HepG2 (cell line): ENCODE measurements around the gene LEPROT. TPM values are rescaled to one million over a fixed set of nuclear protein-coding genes. Genes with fewer than 3 reads are reported as not detected.
A peak's percentile ranks its signal among the peaks of the same experiment; 100 is the strongest.

ENCODE experiments used
- FOXA1 ChIP-seq, 2 experiments: fragments of 450-650 bp in 1 of 2; sonication (generic) in 1 of 2; formaldehyde crosslinking in 1 of 2; IDR thresholded peaks; 2 replicates each; pipeline versions ENCODE4 v1.4.0 to v1.6.1; 2016 to 2020; ENCODE audit warnings: missing genetic modification reagents in 1 of 2
- HOXA9 ChIP-seq: sonication (generic); formaldehyde crosslinking; IDR thresholded peaks from 2 replicates; pipeline ENCODE4 v1.8.1; 2022; ENCODE audit warnings: missing genetic modification reagents, mild to moderate bottlenecking, moderate library complexity, borderline replicate concordance
- IRF2 ChIP-seq: IDR thresholded peaks from 2 replicates; pipeline ENCODE4 v1.6.1; 2018; ENCODE audit warnings: missing genetic modification reagents, missing compliant biosample characterization
- KDM6A ChIP-seq: IDR thresholded peaks from 2 replicates; pipeline ENCODE4 v1.6.1; 2016; ENCODE audit warnings: low read depth
- KLF12 ChIP-seq: sonication (generic); formaldehyde crosslinking; IDR thresholded peaks from 2 replicates; pipeline ENCODE4 v1.4.0; 2020; ENCODE audit warnings: missing genetic modification reagents, borderline replicate concordance
- MAZ ChIP-seq, 2 experiments: sonication (generic) in 1 of 2; formaldehyde crosslinking in 1 of 2; IDR thresholded peaks; 2 replicates each; pipeline versions ENCODE4 v1.5.0 to v1.6.1; 2012 to 2020; ENCODE audit warnings: low read depth in 2 of 2, mild to moderate bottlenecking in 2 of 2, borderline replicate concordance in 1 of 2, improper control_type of control experiment in 1 of 2, low read length in 1 of 2, missing genetic modification reagents in 1 of 2, moderate library complexity in 1 of 2
- MED8 ChIP-seq: sonication (generic); formaldehyde crosslinking; IDR thresholded peaks from 2 replicates; pipeline ENCODE4 v1.8.1; 2023; ENCODE audit warnings: mild to moderate bottlenecking, missing genetic modification reagents; ENCODE audit not compliant: insufficient replicate concordance
- YY1 ChIP-seq: IDR thresholded peaks from 2 replicates; pipeline ENCODE4 v1.6.1; 2011; ENCODE audit warnings: low read length, low read depth, moderate library complexity, mild to moderate bottlenecking; ENCODE audit not compliant: insufficient read depth, insufficient replicate concordance
- ZBTB1 ChIP-seq: sonication (generic); formaldehyde crosslinking; IDR thresholded peaks from 2 replicates; pipeline ENCODE4 v1.4.0; 2020; ENCODE audit warnings: missing genetic modification reagents, borderline replicate concordance
- ZFP37 ChIP-seq: sonication (generic); formaldehyde crosslinking; IDR thresholded peaks from 2 replicates; pipeline ENCODE4 v1.4.0; 2020; ENCODE audit warnings: missing genetic modification reagents, borderline replicate concordance
- ZNF230 ChIP-seq: sonication (generic); formaldehyde crosslinking; IDR thresholded peaks from 2 replicates; pipeline ENCODE4 v1.4.0; 2020; ENCODE audit warnings: mild to moderate bottlenecking, missing genetic modification reagents
- ZNF33A ChIP-seq: sonication (generic); formaldehyde crosslinking; IDR thresholded peaks from 2 replicates; pipeline ENCODE4 v1.5.1; 2020; ENCODE audit warnings: missing genetic modification reagents, mild to moderate bottlenecking, moderate library complexity, borderline replicate concordance
- ZNF33B ChIP-seq: sonication (generic); formaldehyde crosslinking; IDR thresholded peaks from 2 replicates; pipeline ENCODE4 v1.5.1; 2020; ENCODE audit warnings: mild to moderate bottlenecking, missing genetic modification reagents
- ZNF720 ChIP-seq: sonication (generic); formaldehyde crosslinking; IDR thresholded peaks from 2 replicates; pipeline ENCODE4 v1.4.0; 2020; ENCODE audit warnings: missing genetic modification reagents
- ZNF761 ChIP-seq: sonication (generic); formaldehyde crosslinking; conservative IDR thresholded peaks from 2 replicates; pipeline ENCODE4 v1.4.0; 2020; ENCODE audit warnings: mild to moderate bottlenecking, missing genetic modification reagents
- polyA plus RNA-seq, 8 experiments: library from polyadenylated mRNA; depleted of rRNA in 3 of 8; stranded (reverse) in 7 of 8; unstranded in 1 of 8; fragments of >200 nt; fragmentation: Illumina TruSeq in 4 of 8; extraction: Trizol in 4 of 8; gene quantifications; 2 replicates each; pipeline versions ENCODE4 v1.2.1 to v1.2.3, GENCODE V29; 2011 to 2016; ENCODE audit warnings: low read depth in 4 of 8, missing spikeins in 1 of 8, mixed read lengths in 1 of 8; ENCODE audit not compliant: insufficient read depth in 1 of 8
- total RNA-seq, 5 experiments: library from RNA; depleted of rRNA; stranded (reverse); fragments of >200 nt; fragmentation: Illumina TruSeq; extraction: Trizol; gene quantifications; 2 replicates each; pipeline ENCODE4 v1.2.3, GENCODE V29; 2016; ENCODE audit warnings: low read depth in 1 of 5
- TF ChIP-seq, protein P1 (sequence below): sonication (generic); formaldehyde crosslinking; IDR thresholded peaks from 2 replicates; pipeline ENCODE4 v1.5.1; 2020; ENCODE audit warnings: missing genetic modification reagents, mild to moderate bottlenecking, borderline replicate concordance
- TF ChIP-seq, protein P2 (sequence below): sonication (generic); formaldehyde crosslinking; IDR thresholded peaks from 2 replicates; pipeline ENCODE4 v1.9.0; 2021; ENCODE audit warnings: missing genetic modification reagents, borderline replicate concordance
- TF ChIP-seq, protein P3 (sequence below): sonication (generic); formaldehyde crosslinking; conservative IDR thresholded peaks from 2 replicates; pipeline ENCODE4 v1.4.0; 2020; ENCODE audit warnings: missing genetic modification reagents
- TF ChIP-seq, protein P4 (sequence below): sonication (generic); formaldehyde crosslinking; IDR thresholded peaks from 2 replicates; pipeline ENCODE4 v1.8.0; 2022; ENCODE audit warnings: mild to moderate bottlenecking, missing genetic modification reagents

LEPROT gene
- total and polyA plus RNA-seq, 2 of the 13 experiments (the other 11 are each of a cell fraction or from before 2014, with no cell fraction given): 36.8 to 51.4 TPM

DNA sequence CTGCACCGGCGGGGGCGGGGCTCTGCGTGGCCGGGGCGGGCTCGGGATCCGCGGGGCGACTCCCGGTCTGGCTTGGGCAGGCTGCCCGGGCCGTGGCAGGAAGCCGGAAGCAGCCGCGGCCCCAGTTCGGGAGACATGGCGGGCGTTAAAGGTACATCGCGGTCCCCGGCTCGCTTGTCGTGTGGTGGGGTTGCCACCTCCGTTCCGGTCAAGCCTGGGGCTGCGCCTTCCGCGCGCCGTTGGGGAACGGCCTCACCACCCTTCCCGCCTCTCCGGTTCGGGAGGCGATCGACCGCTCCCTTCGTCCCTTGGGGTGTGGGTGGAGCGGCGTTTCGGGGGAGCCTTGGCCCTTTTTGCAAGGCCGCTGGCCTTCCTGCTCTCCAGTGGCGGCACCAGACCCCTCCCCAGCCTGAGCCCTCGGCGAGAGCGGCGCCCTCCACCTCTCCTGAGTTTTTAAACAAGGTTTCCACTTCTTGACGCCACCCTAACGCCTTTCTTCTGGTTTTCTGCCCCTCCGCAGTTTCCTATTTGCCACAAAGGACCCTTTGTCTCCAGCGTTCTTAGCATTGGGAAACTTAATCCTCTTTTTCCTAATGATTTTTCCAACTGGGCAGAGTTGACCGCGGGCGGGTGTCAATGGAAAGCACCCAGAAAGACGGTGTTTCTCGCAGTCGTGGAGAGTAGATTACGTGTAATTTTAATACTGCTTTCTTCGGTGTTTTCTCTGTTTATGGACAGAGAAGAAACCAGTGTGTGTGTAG lies at the start of gene LEPROT, which contains the start of gene LEPR (continued):
- TF ChIP-seq, protein P1, sequence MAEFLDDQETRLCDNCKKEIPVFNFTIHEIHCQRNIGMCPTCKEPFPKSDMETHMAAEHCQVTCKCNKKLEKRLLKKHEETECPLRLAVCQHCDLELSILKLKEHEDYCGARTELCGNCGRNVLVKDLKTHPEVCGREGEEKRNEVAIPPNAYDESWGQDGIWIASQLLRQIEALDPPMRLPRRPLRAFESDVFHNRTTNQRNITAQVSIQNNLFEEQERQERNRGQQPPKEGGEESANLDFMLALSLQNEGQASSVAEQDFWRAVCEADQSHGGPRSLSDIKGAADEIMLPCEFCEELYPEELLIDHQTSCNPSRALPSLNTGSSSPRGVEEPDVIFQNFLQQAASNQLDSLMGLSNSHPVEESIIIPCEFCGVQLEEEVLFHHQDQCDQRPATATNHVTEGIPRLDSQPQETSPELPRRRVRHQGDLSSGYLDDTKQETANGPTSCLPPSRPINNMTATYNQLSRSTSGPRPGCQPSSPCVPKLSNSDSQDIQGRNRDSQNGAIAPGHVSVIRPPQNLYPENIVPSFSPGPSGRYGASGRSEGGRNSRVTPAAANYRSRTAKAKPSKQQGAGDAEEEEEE (CRISPR knock-in tag): no peak
- TF ChIP-seq, protein P2, sequence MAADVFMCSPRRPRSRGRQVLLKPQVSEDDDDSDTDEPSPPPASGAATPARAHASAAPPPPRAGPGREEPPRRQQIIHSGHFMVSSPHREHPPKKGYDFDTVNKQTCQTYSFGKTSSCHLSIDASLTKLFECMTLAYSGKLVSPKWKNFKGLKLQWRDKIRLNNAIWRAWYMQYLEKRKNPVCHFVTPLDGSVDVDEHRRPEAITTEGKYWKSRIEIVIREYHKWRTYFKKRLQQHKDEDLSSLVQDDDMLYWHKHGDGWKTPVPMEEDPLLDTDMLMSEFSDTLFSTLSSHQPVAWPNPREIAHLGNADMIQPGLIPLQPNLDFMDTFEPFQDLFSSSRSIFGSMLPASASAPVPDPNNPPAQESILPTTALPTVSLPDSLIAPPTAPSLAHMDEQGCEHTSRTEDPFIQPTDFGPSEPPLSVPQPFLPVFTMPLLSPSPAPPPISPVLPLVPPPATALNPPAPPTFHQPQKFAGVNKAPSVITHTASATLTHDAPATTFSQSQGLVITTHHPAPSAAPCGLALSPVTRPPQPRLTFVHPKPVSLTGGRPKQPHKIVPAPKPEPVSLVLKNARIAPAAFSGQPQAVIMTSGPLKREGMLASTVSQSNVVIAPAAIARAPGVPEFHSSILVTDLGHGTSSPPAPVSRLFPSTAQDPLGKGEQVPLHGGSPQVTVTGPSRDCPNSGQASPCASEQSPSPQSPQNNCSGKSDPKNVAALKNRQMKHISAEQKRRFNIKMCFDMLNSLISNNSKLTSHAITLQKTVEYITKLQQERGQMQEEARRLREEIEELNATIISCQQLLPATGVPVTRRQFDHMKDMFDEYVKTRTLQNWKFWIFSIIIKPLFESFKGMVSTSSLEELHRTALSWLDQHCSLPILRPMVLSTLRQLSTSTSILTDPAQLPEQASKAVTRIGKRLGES: no peak
- TF ChIP-seq ZNF33A (CRISPR knock-in tag) (no peak), ZNF33B (CRISPR knock-in tag) (no peak; the same call in 1 of the 2 replicates), HOXA9 (CRISPR knock-in tag) (no peak), ZNF761 (CRISPR knock-in tag) (no peak), FOXA1 (IDR thresholded peaks at IDR 0.05) (no peak), FOXA1 (CRISPR knock-in tag; IDR thresholded peaks at IDR 0.05) (peak; percentile 21; the same call in 1 of the 2 replicates), YY1 (peak; percentile 93), MED8 (CRISPR knock-in tag) (no peak), MAZ (IDR thresholded peaks at IDR 0.05; ENCODE audit: borderline replicate concordance, low read depth, low read length) (peak; percentile 4; the same call in 1 of the 2 replicates), MAZ (CRISPR knock-in tag; IDR thresholded peaks at IDR 0.05; ENCODE audit: low read depth) (peak; percentile 79; the same call in 1 of the 2 replicates), ZFP37 (CRISPR knock-in tag) (no peak; the same call in 1 of the 2 replicates), KDM6A (CRISPR knock-in tag) (no peak), ZNF230 (CRISPR knock-in tag) (no peak), KLF12 (CRISPR knock-in tag) (0 out of 2 replicates have a peak, but pooled peaks have one; percentile 82), IRF2 (peak; percentile 51), ZNF720 (CRISPR knock-in tag) (no peak), ZBTB1 (CRISPR knock-in tag) (no peak)
- TF ChIP-seq, protein P3, sequence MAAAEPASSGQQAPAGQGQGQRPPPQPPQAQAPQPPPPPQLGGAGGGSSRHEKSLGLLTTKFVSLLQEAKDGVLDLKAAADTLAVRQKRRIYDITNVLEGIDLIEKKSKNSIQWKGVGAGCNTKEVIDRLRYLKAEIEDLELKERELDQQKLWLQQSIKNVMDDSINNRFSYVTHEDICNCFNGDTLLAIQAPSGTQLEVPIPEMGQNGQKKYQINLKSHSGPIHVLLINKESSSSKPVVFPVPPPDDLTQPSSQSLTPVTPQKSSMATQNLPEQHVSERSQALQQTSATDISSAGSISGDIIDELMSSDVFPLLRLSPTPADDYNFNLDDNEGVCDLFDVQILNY: 0 out of 2 replicates have a peak, but pooled peaks have one; percentile 36
- TF ChIP-seq, protein P4, sequence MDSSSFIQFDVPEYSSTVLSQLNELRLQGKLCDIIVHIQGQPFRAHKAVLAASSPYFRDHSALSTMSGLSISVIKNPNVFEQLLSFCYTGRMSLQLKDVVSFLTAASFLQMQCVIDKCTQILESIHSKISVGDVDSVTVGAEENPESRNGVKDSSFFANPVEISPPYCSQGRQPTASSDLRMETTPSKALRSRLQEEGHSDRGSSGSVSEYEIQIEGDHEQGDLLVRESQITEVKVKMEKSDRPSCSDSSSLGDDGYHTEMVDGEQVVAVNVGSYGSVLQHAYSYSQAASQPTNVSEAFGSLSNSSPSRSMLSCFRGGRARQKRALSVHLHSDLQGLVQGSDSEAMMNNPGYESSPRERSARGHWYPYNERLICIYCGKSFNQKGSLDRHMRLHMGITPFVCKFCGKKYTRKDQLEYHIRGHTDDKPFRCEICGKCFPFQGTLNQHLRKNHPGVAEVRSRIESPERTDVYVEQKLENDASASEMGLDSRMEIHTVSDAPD: no peak
